A673 (cell line): Measurements from ENCODE around the gene PRDM12.

Experiments used
- CTCF ChIP-seq: fragments of 300-800, 200-600 bp; sonication (generic); conservative IDR thresholded peaks from 2 replicates; pipeline ENCODE4 v1.5.1; 2017; ENCODE audit warnings: low read depth, mild to moderate bottlenecking, antibody characterized with exemption, low read length, moderate library complexity, mixed read lengths
- EZH2 ChIP-seq: fragments of 200-600 bp; sonication (generic); IDR thresholded peaks from 2 replicates; pipeline ENCODE4 v1.6.1; 2017; ENCODE audit warnings: borderline replicate concordance, low read depth, mild to moderate bottlenecking, mixed read lengths, antibody characterized with exemption, low read length; ENCODE audit not compliant: poor library complexity, severe bottlenecking

- TF ChIP-seq CTCF (no peak), EZH2 (no peak)
Measured at GRCh38 chr9:130689937-130690700, 25.7 kb downstream of the PRDM12 start.
